HTERT RPE-1 (cell line): ENCODE data around the gene ADGRL1.

Experiments
- in situ Hi-C: fragments of 300-500 bp; cut with MboI; formaldehyde crosslinking; loops from 4 replicates; pipeline ENCODE4 v1.14.3; 2020; ENCODE audit warnings: low sequenced_read_pairs

The ADGRL1 gene

GRCh38 chr19:14142262-14143190 is 63.4 kb downstream of the ADGRL1 start:
- in situ Hi-C loops: no loop called here

DNA sequence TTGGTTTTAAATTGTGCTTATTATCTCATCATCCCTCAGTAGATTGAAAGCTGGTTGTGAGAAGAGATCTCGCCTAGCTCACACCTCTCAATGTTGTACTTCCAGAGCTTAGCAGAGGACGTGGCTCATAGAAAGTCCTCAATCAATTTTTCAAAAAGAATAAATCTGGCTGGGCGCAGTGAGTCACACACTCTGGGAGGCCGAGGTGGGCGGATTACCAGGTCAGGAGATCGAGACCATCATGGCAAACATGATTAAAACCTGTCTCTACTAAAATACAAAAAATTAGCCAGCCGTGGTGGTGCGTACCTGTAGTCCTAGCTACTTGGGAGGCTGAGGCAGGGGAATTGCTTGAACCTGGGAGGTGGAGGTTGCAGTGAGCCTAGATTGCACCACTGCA is 64.9 kb downstream of the ADGRL1 start:
- in situ Hi-C loops: no loop called here

DNA sequence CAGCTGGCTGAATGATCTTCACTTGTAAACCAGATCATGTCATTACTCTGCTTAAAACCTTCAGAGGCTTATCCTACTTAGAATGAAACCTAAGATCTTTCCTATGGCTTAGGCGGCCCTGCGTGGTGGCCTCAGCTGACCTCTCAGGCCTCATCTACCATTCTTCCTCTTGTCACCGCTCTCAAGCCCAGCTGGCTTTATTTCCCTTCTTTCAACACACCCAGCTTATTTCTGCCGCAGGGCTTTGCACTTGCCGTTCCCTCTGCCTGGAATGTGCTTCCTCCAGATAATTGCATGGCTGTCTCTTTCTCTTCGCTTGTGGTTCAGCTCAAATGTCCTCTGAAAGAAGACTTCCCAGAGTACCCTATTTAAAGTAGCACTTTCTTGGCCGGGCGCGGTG is 66.0 kb downstream of the ADGRL1 start:
- in situ Hi-C loops: no loop called here

GRCh38 chr19:14138576-14139265 is 67.2 kb downstream of the ADGRL1 start:
- in situ Hi-C loops: no loop called here

GRCh38 chr19:14136509-14137281 is 69.3 kb downstream of the ADGRL1 start, which contains the start of gene ASF1B:
Gene ASF1B, minus strand, starts transcription at chr19:14136589. Its CDS starts 133 bp downstream, at chr19:14136456.
- in situ Hi-C loops: no loop called here

DNA sequence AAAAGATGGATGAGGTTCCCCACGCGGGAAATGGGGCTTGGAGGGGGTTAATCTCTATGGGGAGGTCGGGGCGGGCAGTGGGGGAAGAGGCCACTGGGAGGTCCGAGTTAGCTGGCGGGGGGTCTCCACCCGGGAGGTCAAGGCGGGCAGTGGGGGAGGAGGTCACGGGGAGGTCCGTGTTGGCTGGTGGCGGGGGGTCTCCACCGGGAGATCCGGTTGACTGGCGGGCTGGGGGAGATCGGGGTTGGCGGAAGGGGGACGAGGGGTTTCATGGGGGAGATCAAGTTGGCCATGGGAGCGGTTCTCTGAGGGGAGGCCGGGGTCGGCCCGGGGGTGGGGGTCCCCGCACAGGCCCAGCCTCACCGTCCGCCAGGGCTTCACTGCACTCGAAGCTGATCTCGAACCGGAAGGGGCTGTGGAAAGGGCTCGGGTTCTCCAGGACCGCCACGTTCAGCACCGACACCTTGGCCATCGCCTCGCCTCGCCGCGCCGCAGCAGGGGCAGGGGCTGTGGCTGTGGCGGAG is 69.9 kb downstream of the ADGRL1 start:
- in situ Hi-C loops: no loop called here

DNA sequence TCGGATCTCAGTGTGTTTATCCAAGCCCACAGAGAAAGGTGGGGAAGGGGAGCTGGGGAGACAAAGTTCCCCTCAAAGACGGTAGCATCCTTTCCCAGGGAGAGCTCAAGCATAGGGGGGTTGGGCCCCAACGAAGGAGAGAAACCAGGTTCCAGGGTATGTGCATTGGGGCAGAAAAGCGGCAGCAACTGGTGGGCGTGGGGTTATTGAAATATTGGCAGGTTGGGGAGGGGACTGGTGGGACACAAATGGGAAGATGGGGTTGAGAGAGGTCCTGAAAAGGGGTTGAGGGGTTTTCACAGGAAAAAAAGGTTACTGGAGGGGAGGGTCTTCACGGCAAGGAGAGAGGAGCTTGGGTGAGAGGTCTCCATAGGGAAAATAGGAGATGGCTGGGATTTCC is 70.6 kb downstream of the ADGRL1 start:
- in situ Hi-C loops: no loop called here

- in situ Hi-C loops: no loop called here
Observed at GRCh38 chr19:14127929-14128509, 78.0 kb downstream of the ADGRL1 start.

- in situ Hi-C loops: no loop called here
Observed at GRCh38 chr19:14127176-14127575, 78.8 kb downstream of the ADGRL1 start.

GRCh38 chr19:14122924-14123323 is 83.0 kb downstream of the ADGRL1 start:
- in situ Hi-C loops: no loop called here

DNA sequence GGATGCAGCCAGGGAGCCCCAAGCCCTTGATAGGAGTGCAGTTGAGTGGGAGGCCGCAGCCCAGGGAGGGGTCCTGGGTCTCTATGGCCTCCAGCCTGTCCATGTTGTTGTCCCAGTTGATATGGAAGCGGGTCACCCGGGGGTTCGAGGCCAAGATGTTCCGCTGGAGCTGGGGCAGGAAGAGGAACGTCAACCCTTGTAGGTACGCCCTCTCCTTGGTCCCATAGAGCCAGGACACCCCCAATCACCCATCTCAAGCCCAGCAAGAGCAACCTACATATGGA is 85.5 kb downstream of the ADGRL1 start:
- in situ Hi-C loops: no loop called here

- in situ Hi-C loops: no loop called here
Observed at GRCh38 chr19:14119644-14120496, 86.1 kb downstream of the ADGRL1 start.

DNA sequence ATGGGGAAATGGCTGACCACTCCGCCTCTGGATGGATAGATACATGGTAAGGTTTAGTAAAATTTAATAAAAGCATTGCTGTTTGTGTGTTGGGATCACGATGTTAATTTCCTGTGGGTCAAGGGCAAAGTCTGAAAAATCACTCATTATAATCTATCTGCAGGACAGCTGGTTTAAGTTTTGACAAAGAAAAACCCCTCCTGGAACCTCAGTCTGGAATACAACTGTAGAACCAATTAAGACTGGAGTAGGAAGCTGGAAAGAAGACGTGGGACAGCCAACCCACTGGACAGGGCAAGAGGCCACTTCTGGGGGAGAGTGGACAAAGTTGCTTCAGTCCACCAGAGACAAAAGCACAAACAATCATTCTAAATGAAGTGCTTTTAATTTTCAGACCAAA is 86.8 kb downstream of the ADGRL1 start:
- in situ Hi-C loops: no loop called here

GRCh38 chr19:14118165-14119051 is 87.6 kb downstream of the ADGRL1 start:
- in situ Hi-C loops: no loop called here

DNA sequence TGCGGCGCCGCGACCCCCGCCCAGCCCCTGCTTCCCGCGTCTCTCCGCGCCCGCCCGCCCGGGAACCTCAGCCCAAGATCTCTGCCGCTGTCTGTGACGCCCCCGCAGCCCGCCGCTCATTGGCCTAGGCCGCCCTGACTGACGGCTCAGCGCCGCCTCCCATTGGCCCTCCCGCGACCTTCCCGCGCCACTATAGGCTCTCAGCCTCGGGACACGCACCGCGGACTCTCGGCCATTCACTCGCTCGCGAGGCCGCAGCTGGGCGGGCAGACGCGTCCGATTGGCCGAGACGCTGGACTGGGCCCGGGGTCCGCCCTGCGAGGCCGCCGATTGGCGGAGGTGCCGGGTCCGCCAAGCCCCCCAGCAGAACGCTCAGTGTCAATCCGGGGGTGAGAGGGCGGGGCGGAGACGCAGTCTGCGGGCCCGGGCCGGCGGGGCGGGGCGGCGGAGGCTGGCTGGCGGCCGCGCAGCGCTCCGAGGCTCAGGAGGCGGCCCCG is 88.3 kb downstream of the ADGRL1 start, which contains the start of gene PRKACA:
PRKACA (minus strand) TSS at position 95 of the 497 bp plus-strand sequence. CDS start 215 bp downstream, outside the sequence.
- in situ Hi-C loops: no loop called here

DNA sequence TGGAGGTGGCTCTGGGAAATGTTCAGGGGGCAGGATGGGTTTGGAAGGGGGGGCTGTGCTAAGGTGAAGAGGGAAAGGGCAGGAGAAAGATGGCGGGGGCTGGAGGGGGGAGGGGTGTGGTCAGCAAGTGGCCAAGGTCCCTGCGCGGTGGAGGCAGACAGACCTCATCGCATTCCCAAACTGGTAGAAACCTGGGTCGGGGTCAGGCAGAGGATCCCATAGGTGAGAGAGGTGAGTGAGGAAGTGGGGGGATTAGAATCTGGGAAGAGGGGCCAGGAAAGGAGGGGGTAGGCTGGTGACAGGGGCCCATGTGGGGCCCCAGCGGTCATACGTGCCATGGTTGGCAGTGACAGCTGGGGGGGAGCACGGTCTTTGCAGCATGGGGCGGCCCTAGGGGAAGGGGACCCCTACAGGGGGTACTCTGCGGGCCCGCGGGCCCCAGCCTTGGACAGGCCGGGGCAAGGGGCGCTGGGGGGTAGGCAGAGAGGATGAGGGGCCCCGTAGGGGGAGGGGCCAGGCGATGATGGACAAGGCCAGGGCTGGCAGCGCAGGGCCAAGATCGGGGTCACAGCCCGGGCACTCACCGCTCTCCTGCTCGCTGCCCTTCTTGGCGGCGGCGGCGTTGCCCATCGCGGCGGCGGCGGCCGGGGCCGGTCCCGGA is 88.9 kb downstream of the ADGRL1 start:
- in situ Hi-C loops: no loop called here

DNA sequence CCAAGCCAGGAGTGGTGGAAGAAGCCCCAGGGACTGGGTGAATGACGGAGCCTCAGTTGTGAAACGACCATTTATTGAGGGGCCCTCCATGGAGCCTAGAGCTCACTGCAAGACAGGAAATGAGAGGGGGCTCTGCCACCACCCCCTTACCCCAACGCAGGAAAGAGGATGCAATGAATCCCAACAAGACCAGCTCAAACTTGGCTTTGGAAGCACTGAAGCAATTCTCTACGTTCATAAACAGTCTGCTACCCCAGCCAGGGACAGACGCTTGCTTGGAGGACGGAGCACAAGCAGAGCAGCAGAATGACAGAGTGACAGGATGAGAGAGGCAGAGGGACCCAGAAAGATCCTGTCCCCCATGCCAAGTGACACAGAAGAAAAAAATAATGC is 89.4 kb downstream of the ADGRL1 start:
- in situ Hi-C loops: no loop called here

DNA sequence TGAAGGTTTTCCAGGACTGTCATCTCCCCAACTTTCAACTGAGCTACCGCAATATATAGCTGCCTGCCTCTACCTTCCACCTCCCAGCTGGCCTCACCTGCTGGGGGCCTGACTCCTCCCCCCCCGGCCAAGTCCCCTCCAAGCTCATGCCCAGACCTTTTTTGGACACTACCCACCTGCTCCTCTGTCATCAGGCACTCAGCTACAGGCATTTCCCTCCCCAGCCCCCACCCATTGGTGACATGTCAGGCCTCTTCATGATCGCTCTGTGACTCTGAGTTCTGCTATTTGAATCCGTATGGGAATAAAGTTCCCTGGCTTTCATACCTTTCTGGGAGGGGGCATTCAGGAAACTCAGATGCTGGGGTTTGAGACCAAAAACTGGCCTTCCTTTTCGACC is 90.2 kb downstream of the ADGRL1 start:
- in situ Hi-C loops: no loop called here
